OCI-LY7 (cell line): Measurements from ENCODE around the gene ITGB3. TPM values are rescaled to one million over a fixed set of nuclear protein-coding genes. Genes with fewer than 3 reads are reported as not detected.

ENCODE experiments used
- BruUV-seq: library from RNA; stranded (reverse); fragments of 400-500 nt; replicated peaks from 2 replicates; lab custom pipeline; 2021; lab: Mats Ljungman, UMichigan
- CTCF ChIA-PET: fragments of 300-600 bp; sonication (Branson Sonifier 250); formaldehyde crosslinking; loops from one replicate; lab custom pipeline; 2022; ENCODE audit warnings: antibody characterized with exemption; ENCODE audit not compliant: unreplicated experiment; lab: Charles Lee
- POLR2A ChIA-PET: fragments of 300-600 bp; sonication (Branson Sonifier 250); formaldehyde crosslinking; loops from one replicate; lab custom pipeline; 2022; ENCODE audit warnings: antibody characterized with exemption; lab: Charles Lee
- DNase-seq: peaks from one replicate; pipeline ENCODE4 v3.0.0-alpha.2; 2015; ENCODE audit warnings: low spot score
- H2AFZ ChIP-seq: fragments of 200-600 bp; sonication (generic), shearing (Covaris generic); 2 replicates; pipeline ENCODE4 v1.6.1; 2014; ENCODE audit warnings: mild to moderate bottlenecking, antibody characterized with exemption, low read length, moderate library complexity
- H3K27ac ChIP-seq: fragments of 200-600 bp; sonication (generic); 2 replicates; pipeline ENCODE4 v1.5.1; 2014; ENCODE audit warnings: mixed run types, low read depth, mild to moderate bottlenecking, moderate library complexity, low read length, inconsistent platforms; ENCODE audit not compliant: poor library complexity, severe bottlenecking
- H3K36me3 ChIP-seq: fragments of 200-600 bp; sonication (generic); 2 replicates; pipeline ENCODE4 v1.6.1; 2014; ENCODE audit warnings: mild to moderate bottlenecking, antibody characterized with exemption, low read length, moderate library complexity, mixed read lengths; ENCODE audit not compliant: insufficient read depth
- H3K4me1 ChIP-seq: fragments of 200-600 bp; sonication (generic); 2 replicates; pipeline ENCODE4 v1.5.1; 2014; ENCODE audit warnings: mild to moderate bottlenecking, low read length; ENCODE audit not compliant: insufficient read depth, poor library complexity, severe bottlenecking
- H3K4me2 ChIP-seq: fragments of 200-600 bp; sonication (generic); 2 replicates; pipeline ENCODE4 v1.6.1; 2014; ENCODE audit warnings: mild to moderate bottlenecking, low read length
- H3K4me3 ChIP-seq: fragments of 200-600 bp; sonication (generic); 2 replicates; pipeline ENCODE4 v1.5.1; 2014; ENCODE audit warnings: mild to moderate bottlenecking, low read depth, low read length; ENCODE audit not compliant: poor library complexity, severe bottlenecking
- H3K79me2 ChIP-seq: fragments of 200-600 bp; sonication (generic); 2 replicates; pipeline ENCODE4 v1.6.1; 2016; ENCODE audit warnings: low read depth, mild to moderate bottlenecking, low read length, moderate library complexity, mixed read lengths; ENCODE audit not compliant: insufficient read depth
- H3K9me2 ChIP-seq: fragments of 200-600 bp; sonication (generic); 2 replicates; pipeline ENCODE4 v1.6.1; 2016; ENCODE audit warnings: mild to moderate bottlenecking, low read length, mixed read lengths; ENCODE audit not compliant: insufficient read depth
- H3K9me3 ChIP-seq: fragments of 200-600 bp; sonication (generic); 2 replicates; pipeline ENCODE4 v1.6.1; 2014; ENCODE audit warnings: mild to moderate bottlenecking, mixed run types, low read length, mixed read lengths
- H4K20me1 ChIP-seq: fragments of 200-600 bp; sonication (generic); 2 replicates; pipeline ENCODE4 v1.6.1; 2014; ENCODE audit warnings: mild to moderate bottlenecking, antibody characterized with exemption, low read length, moderate library complexity, mixed read lengths; ENCODE audit not compliant: insufficient read depth
- CTCF ChIP-seq: fragments of 200-600 bp; sonication (generic); conservative IDR thresholded peaks from 2 replicates; pipeline ENCODE4 v1.5.1; 2014; ENCODE audit warnings: mild to moderate bottlenecking, antibody characterized with exemption, low read length, moderate library complexity, mixed read lengths
- EZH2phosphoT487 ChIP-seq: fragments of 200-600 bp; sonication (generic); IDR thresholded peaks from 2 replicates; pipeline ENCODE4 v1.6.1; 2018; ENCODE audit warnings: low read depth, borderline replicate concordance, mild to moderate bottlenecking, mixed run types, antibody characterized with exemption, low read length, moderate library complexity, mixed read lengths
- intact Hi-C: fragments of 100-400 bp; cut with micrococcal nuclease; formaldehyde crosslinking; loops from one replicate; pipeline ENCODE4 v1.10.0; 2022; ENCODE audit not compliant: unreplicated experiment
- total RNA-seq, 2 experiments: library from RNA; depleted of rRNA in 1 of 2; stranded (reverse); fragments of >200 nt in 1 of 2; shearing (Covaris generic) in 1 of 2; gene quantifications; 2 replicates each; pipeline ENCODE4 v1.2.3, GENCODE V29; 2014 to 2022

Gene ITGB3
- total RNA-seq, 2 experiments from 2014 or later, result not detected

GRCh38 chr17:47239967-47240651, 13.5 kb upstream of the ITGB3 start:
- Histone ChIP-seq H2AFZ (no peak overlapping the region), H3K4me1 (peaks cover 31% of the 10 kb centered on the region), H3K4me2 (peak overlapping the region; percentile 33), H3K36me3 (no peaks in the 10 kb centered on the region), H3K4me3 (no peak overlapping the region), H3K9me2 (no peaks in the 10 kb centered on the region), H4K20me1 (no peaks in the 10 kb centered on the region), H3K27ac (no peak overlapping the region), H3K79me2 (no peaks in the 10 kb centered on the region), H3K9me3 (0 out of 2 replicates have a peak, but pooled peaks cover 10% of the 10 kb centered on the region)
- no peak for TF ChIP-seq CTCF
- no peak for TF ChIP-seq EZH2phosphoT487
- BruUV-seq, result no TSS peak
- DNase-seq, result peak; percentile 43
- ChIA-PET CTCF (no interaction called here), POLR2A (interaction anchor here (0.5 to 0.6 kb wide), 2 partner anchors 47 to 105 kb away, joined by 3 read pairs; no protein-coding TSS in a partner anchor)
- intact Hi-C loops, result no loop called here

GRCh38 chr17:47240806-47241205, 12.8 kb upstream of the ITGB3 start:
- no peak overlapping the region for H3K4me3 ChIP-seq
- no peak for DNase-seq
- intact Hi-C loops, result no loop called here
- no peak overlapping the region for H2AFZ ChIP-seq
- peaks cover 35% of the 10 kb centered on the region for H3K4me1 ChIP-seq
- POLR2A ChIA-PET, result interaction anchor here (0.6 kb wide), 1 partner anchor 104 kb away, joined by 3 read pairs; no protein-coding TSS in a partner anchor
- H3K27ac ChIP-seq, result no peak overlapping the region
- no peaks in the 10 kb centered on the region for H3K79me2 ChIP-seq
- H4K20me1 ChIP-seq, result no peaks in the 10 kb centered on the region
- no peaks in the 10 kb centered on the region for H3K36me3 ChIP-seq
- no TSS peak for BruUV-seq
- CTCF ChIA-PET, result no interaction called here
- H3K9me2 ChIP-seq, result no peaks in the 10 kb centered on the region
- no peak overlapping the region for H3K4me2 ChIP-seq
- TF ChIP-seq CTCF (no peak), EZH2phosphoT487 (no peak)
- 0 out of 2 replicates have a peak, but pooled peaks cover 10% of the 10 kb centered on the region for H3K9me3 ChIP-seq

- H3K9me2 ChIP-seq, result no peaks in the 10 kb centered on the region
- ChIA-PET CTCF (interaction anchor here (1.1 kb wide), 1 partner anchor 41 kb away, joined by 3 read pairs; no protein-coding TSS in a partner anchor), POLR2A (interaction anchor here (1.9 kb wide), 1 partner anchor 19 kb away, joined by 4 read pairs; no protein-coding TSS in a partner anchor)
- H3K36me3 ChIP-seq, result no peaks in the 10 kb centered on the region
- no peaks in the 10 kb centered on the region for H4K20me1 ChIP-seq
- H3K4me1 ChIP-seq, result peaks cover 35% of the 10 kb centered on the region
- no peaks in the 10 kb centered on the region for H3K79me2 ChIP-seq
- no peak overlapping the region for H3K4me3 ChIP-seq
- DNase-seq, result no peak
- BruUV-seq, result no TSS peak
- TF ChIP-seq EZH2phosphoT487 (no peak), CTCF (no peak)
- no peak overlapping the region for H2AFZ ChIP-seq
- no peak overlapping the region for H3K4me2 ChIP-seq
- intact Hi-C loops, result no loop called here
- no peak overlapping the region for H3K27ac ChIP-seq
- H3K9me3 ChIP-seq, result 0 out of 2 replicates have a peak, but pooled peaks cover 1% of the 10 kb centered on the region
Measured at GRCh38 chr17:47242648-47243047, 11.0 kb upstream of the ITGB3 start.
